Measurements from ENCODE around the gene PRDM7.
A peak's percentile ranks its signal among the peaks of the same experiment; 100 is the strongest.
"Not testable (repeated sequence)": the region's sequence is repeated elsewhere in the genome, so short reads cannot be mapped to it uniquely, and the experiment has no call there.

Gene PRDM7

DNA sequence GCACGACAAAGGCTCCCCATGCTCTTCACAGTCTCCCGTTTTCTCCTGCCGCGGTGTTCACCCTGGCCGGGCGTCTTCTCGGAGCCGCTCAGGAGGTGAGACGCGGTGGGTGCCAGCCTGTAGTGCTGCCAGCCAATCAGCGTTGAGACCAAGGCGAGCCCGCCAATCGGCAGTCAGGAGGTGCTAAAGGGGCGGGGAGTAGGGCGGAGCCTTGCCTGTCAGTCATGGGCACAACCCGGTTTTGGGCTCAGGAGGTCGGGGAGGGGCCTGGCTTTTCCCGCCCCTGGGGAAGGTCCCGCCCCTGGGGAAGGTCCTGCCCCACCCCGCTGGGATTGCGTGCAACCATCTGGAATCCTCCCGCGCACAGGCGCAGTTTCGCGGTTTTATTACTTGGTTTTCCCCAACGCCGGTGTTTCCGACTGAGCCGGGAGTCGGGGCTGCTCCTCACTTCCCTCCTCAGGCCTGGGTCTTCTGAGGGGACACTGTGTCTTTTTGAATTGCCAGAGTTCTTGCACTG is at the start of gene PRDM7:
TSS of gene PRDM7 (minus strand) at position 92 of the 517 bp plus-strand sequence. CDS start 1,421 bp downstream, outside the sequence.
- no peaks in the 10 kb centered on the region for H3K36me3 ChIP-seq (ENCODE audit: control insufficient read depth, insufficient read depth, low read length)
- peak within 1 kb of the TSS; percentile 70 for H3K9ac ChIP-seq (ENCODE audit: low read depth, low read length)
- H3K9me3 ChIP-seq (ENCODE audit: control insufficient read depth, insufficient read depth, low read length), result no peaks in the 10 kb centered on the region
- H3K4me3 ChIP-seq (ENCODE audit: low read depth, low read length), result peak within 1 kb of the TSS; percentile 61
- peaks cover 40% of the 10 kb centered on the region for H3K27me3 ChIP-seq (ENCODE audit: control insufficient read depth, insufficient read depth, low read length)
- peaks cover 8% of the 10 kb centered on the region for H3K4me1 ChIP-seq (ENCODE audit: control insufficient read depth, insufficient read depth, low read length)

DNA sequence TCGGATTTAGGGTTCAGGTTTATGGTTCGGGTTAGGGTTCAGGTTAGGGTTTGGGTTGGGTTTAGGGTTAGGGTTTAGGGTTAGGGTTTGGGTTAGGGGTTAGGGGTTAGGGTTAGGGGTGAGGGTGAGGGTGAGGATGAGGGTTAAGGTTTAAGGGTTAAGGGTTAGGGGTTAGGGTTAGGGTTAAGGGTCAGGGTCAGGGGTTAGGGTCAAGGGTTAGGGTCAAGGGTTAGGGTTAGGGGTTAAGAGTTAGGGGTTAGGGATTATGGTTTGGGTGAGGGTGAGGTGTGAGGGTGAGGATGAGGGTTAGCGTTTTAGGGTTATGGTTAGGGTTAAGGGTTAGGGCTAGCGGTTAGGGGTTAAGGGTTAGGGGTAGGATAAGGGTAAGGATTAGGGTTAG is 44.7 kb upstream of the PRDM7 start:
- H3K36me3 ChIP-seq (ENCODE audit: control insufficient read depth, insufficient read depth, low read length); H3K27me3 ChIP-seq (ENCODE audit: control insufficient read depth, insufficient read depth, low read length); H3K9ac ChIP-seq (ENCODE audit: low read depth, low read length); H3K4me1 ChIP-seq (ENCODE audit: control insufficient read depth, insufficient read depth, low read length); H3K9me3 ChIP-seq (ENCODE audit: control insufficient read depth, insufficient read depth, low read length); H3K4me3 ChIP-seq (ENCODE audit: low read depth, low read length): not testable (repeated sequence)

DNA sequence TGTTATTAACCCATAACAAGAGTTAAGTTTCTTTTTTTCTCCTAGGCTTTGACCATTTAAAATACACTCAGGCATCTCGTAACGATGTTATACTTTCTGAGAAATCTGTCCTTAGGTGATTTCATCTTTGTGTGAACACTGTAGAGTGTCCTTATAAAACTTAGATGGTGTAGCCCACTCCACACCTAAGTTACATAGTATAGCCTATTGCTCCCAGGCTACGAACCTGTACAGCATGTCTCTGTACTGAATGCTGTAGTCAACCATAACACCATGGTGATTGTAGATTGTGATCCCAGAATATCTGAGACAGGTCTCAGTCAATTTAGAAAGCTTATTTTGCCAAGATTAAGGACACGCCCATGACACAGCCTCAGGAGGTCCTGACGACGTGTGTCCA is 30.5 kb upstream of the PRDM7 start:
- not testable (repeated sequence) for H3K27me3 ChIP-seq (ENCODE audit: control insufficient read depth, insufficient read depth, low read length); H3K4me3 ChIP-seq (ENCODE audit: low read depth, low read length); H3K4me1 ChIP-seq (ENCODE audit: control insufficient read depth, insufficient read depth, low read length); H3K9me3 ChIP-seq (ENCODE audit: control insufficient read depth, insufficient read depth, low read length); H3K36me3 ChIP-seq (ENCODE audit: control insufficient read depth, insufficient read depth, low read length); H3K9ac ChIP-seq (ENCODE audit: low read depth, low read length)

DNA sequence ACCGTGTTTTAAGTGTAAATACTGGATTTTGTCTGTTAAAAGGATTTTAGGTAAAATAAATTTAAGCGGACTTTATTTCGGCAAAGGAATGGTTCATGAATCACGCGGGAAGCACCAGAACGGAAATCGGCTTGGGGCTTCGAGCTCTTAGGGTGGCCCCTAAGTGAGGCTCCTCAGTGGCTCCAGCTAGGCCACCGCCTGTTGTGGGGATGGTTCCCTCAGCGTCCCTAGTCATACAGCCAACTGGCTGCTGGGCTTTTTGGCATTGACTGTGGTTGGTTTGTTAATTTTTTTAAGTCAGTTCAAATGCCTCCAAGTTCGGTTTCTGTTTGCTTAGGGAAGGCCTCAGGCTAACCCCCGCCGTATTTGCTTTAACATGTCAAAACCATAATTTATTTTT is 29.9 kb upstream of the PRDM7 start:
- H3K9me3 ChIP-seq (ENCODE audit: control insufficient read depth, insufficient read depth, low read length); H3K4me1 ChIP-seq (ENCODE audit: control insufficient read depth, insufficient read depth, low read length); H3K9ac ChIP-seq (ENCODE audit: low read depth, low read length); H3K4me3 ChIP-seq (ENCODE audit: low read depth, low read length); H3K36me3 ChIP-seq (ENCODE audit: control insufficient read depth, insufficient read depth, low read length); H3K27me3 ChIP-seq (ENCODE audit: control insufficient read depth, insufficient read depth, low read length): not testable (repeated sequence)

DNA sequence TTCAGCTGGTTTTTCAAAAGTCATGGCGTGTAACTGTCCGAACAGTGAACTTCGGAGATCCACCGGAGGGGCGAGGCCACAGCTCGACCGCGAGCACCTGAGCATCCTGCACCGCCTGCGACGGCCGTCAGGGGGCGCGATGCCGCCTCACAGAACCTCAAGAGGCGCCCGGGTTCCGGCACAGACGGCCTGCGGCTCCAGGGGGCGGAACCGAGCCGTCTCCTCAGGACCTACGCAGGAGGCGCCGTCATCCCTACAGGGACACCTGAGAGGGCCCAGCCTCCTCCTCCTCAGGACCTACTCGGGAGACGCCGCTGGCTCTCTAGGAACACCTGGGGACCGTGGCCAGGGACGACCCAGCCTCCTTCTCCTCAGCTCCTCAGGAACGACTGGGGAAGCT is 29.1 kb upstream of the PRDM7 start:
- not testable (repeated sequence) for H3K9ac ChIP-seq (ENCODE audit: low read depth, low read length); H3K36me3 ChIP-seq (ENCODE audit: control insufficient read depth, insufficient read depth, low read length); H3K27me3 ChIP-seq (ENCODE audit: control insufficient read depth, insufficient read depth, low read length); H3K9me3 ChIP-seq (ENCODE audit: control insufficient read depth, insufficient read depth, low read length); H3K4me3 ChIP-seq (ENCODE audit: low read depth, low read length); H3K4me1 ChIP-seq (ENCODE audit: control insufficient read depth, insufficient read depth, low read length)

DNA sequence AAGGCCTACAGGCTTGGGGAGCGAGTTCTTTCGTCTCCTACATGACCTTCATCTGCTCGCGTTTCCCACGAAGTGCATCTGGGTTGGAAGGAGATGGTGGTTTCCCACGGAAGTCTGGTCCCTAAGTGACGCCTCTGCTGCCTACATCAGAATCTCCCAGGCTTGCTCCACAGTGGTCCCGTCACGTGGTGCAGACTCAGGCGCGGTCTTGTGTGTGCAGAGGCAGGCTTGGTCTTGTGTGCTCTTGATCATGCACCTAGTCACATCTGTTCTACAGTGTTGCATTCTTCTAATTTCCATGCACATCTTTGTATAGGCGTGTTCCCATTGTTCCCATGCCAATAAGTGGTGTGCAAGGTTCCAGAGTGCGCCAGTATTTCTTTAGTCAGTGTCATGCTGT is 27.6 kb upstream of the PRDM7 start:
- H3K27me3 ChIP-seq (ENCODE audit: control insufficient read depth, insufficient read depth, low read length); H3K4me3 ChIP-seq (ENCODE audit: low read depth, low read length); H3K4me1 ChIP-seq (ENCODE audit: control insufficient read depth, insufficient read depth, low read length): not testable (repeated sequence)

DNA sequence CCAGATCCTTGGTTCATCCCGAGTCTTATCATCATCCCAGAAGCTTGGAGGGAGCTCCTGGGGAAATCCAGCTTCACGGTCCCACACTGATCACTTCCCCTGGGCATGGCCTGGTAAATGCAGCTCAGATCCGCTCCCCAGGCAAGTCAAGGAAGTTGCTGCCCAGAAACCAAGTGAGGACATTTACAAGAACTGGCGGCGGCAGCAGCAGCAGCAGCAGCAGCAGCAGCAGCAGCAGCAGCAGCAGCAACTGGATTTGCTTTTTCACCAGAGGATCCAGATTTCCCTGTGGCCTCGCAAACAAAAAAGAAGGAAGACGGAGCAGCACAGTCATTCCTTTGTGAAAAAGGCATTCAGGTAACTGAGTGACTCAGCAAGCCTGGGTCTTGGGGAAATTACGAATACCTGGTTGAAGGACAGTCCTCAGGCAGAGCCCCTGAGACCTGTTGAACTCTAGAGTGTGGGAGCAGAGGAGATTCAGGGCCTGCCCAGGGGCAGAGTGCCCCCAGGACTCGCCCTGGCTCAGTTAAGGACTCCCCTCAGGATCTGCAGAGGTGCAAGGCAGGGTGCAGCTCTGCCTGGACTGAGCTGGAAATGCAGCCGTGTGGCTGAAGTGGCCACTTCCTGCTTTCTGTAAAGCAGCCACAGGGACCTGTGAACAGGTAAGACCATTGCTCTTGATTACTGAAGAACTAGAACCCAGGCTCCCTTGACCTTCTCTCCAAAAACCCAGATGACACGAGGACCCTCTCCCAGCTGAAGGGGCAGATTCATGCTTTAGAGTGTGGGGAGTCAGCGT is 25.2 kb upstream of the PRDM7 start:
- not testable (repeated sequence) for H3K4me3 ChIP-seq (ENCODE audit: low read depth, low read length); H3K9me3 ChIP-seq (ENCODE audit: control insufficient read depth, insufficient read depth, low read length); H3K36me3 ChIP-seq (ENCODE audit: control insufficient read depth, insufficient read depth, low read length); H3K9ac ChIP-seq (ENCODE audit: low read depth, low read length); H3K4me1 ChIP-seq (ENCODE audit: control insufficient read depth, insufficient read depth, low read length); H3K27me3 ChIP-seq (ENCODE audit: control insufficient read depth, insufficient read depth, low read length)

More for the DNA sequence above, 27.6 kb upstream of the PRDM7 start:
- H3K36me3 ChIP-seq (ENCODE audit: control insufficient read depth, insufficient read depth, low read length); H3K9ac ChIP-seq (ENCODE audit: low read depth, low read length); H3K9me3 ChIP-seq (ENCODE audit: control insufficient read depth, insufficient read depth, low read length): not testable (repeated sequence)

DNA sequence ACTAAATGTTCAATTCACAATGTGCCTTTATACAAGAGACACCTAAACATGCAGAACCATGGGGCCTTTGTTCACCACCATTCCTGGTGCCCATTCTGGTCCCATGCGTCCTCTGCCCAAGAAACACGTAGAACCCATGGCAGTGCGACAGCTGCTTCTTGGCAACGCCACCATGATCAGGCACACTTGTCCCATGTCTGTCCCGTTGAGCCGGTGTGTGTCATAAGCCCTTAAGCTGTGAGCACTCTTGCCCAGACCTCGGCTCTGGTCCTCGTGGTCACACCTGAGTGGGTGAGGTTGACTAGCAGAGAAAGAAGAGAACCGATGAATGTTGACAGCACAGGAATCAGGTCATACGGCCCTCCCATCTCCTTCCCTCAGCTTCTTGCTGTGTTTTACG is 24.2 kb upstream of the PRDM7 start:
- not testable (repeated sequence) for H3K4me1 ChIP-seq (ENCODE audit: control insufficient read depth, insufficient read depth, low read length); H3K9ac ChIP-seq (ENCODE audit: low read depth, low read length); H3K36me3 ChIP-seq (ENCODE audit: control insufficient read depth, insufficient read depth, low read length); H3K4me3 ChIP-seq (ENCODE audit: low read depth, low read length); H3K9me3 ChIP-seq (ENCODE audit: control insufficient read depth, insufficient read depth, low read length); H3K27me3 ChIP-seq (ENCODE audit: control insufficient read depth, insufficient read depth, low read length)

DNA sequence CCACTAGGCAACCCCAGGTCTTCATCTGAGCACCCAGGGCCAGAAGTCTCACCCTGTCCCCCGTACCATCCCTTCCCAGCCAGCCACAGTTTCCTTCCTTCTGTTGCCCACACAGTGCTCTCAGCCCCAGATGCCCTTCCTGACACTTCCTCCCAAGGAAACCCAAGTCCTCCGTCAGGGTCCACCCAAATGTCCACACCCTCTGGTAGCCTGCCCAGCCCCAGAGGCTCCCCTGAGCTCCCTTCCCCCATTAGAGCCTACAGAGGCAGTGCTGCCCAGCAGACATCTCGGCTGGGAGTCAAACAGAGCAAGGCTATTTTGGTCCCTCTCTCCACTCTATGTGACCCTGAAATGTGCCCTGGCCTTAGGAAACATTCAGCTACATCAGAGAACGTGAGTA is 23.7 kb upstream of the PRDM7 start:
- H3K4me3 ChIP-seq (ENCODE audit: low read depth, low read length); H3K27me3 ChIP-seq (ENCODE audit: control insufficient read depth, insufficient read depth, low read length); H3K36me3 ChIP-seq (ENCODE audit: control insufficient read depth, insufficient read depth, low read length); H3K4me1 ChIP-seq (ENCODE audit: control insufficient read depth, insufficient read depth, low read length); H3K9ac ChIP-seq (ENCODE audit: low read depth, low read length); H3K9me3 ChIP-seq (ENCODE audit: control insufficient read depth, insufficient read depth, low read length): not testable (repeated sequence)

DNA sequence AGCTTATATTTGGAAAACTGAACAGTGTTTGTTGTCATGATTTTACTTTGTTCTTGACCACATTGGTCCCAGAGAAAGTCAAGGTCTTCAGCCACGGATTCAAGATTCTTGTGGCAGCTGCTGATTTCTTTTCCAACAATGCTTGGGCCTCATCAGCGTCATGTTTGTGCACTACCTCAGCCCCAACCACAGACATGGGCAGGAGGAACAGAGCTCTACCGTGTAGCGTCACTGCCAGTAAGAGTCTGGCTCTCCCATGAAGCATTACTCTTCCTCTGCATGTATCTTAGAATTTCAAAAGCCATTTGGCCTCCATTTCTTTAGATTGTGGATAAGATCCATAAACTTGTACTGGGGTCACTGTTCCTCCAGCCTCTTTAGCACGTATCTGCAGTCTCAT is 23.1 kb upstream of the PRDM7 start:
- H3K9me3 ChIP-seq (ENCODE audit: control insufficient read depth, insufficient read depth, low read length); H3K27me3 ChIP-seq (ENCODE audit: control insufficient read depth, insufficient read depth, low read length); H3K4me3 ChIP-seq (ENCODE audit: low read depth, low read length); H3K9ac ChIP-seq (ENCODE audit: low read depth, low read length); H3K4me1 ChIP-seq (ENCODE audit: control insufficient read depth, insufficient read depth, low read length); H3K36me3 ChIP-seq (ENCODE audit: control insufficient read depth, insufficient read depth, low read length): not testable (repeated sequence)

DNA sequence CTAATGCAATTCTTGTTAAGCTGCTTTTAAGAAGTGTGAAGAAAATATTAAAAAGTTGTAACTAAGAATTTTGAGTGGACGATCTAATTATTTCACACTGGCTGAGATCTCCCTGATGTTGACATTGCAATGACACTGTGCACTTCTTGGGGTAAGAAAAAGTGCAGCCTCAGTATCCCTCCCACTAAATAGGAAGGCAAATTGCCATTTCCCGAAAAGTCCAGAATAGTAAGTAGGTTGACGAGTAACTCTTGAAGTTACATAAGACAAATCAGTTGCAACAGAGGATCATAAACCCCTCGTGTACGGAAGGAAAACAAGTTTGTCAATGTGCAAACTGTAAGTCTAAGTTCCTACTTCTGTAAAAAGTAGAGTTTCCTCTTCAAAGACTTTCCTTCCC is 21.8 kb upstream of the PRDM7 start:
- not testable (repeated sequence) for H3K4me3 ChIP-seq (ENCODE audit: low read depth, low read length); H3K9ac ChIP-seq (ENCODE audit: low read depth, low read length); H3K9me3 ChIP-seq (ENCODE audit: control insufficient read depth, insufficient read depth, low read length); H3K36me3 ChIP-seq (ENCODE audit: control insufficient read depth, insufficient read depth, low read length); H3K4me1 ChIP-seq (ENCODE audit: control insufficient read depth, insufficient read depth, low read length); H3K27me3 ChIP-seq (ENCODE audit: control insufficient read depth, insufficient read depth, low read length)

DNA sequence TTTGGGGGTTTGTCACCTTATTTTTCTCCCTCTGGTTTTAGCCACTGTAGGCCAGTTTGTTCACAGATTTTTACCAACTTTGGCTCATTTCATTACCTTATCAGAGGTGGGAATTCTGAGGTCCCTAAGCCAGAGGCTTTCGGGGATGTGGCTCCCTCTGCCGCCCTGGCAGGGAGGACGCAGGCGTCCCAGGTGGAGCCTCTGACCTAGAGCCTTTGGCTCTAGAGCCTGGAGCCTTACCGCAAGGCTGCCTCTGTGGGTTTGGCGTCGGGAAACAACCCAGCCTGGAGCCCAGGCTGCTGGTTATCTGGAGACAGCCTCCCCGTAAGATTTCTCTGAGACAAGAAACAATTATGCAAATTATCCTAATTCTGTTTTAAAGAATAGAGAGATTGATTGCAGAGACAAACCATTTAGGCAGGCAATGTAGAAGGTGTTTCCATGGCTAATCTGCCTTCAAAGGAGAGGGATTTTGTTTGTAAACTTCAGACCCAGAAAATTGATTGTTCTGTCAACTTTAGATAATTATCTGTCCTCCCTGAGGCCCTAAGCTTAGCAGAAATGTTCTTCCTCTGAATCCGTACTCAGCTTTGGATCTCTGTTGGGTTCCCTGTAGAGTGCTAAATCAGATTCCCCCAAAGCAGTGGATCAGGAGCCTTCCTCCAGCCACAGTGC is 20.0 kb upstream of the PRDM7 start:
- H3K4me3 ChIP-seq (ENCODE audit: low read depth, low read length); H3K4me1 ChIP-seq (ENCODE audit: control insufficient read depth, insufficient read depth, low read length); H3K36me3 ChIP-seq (ENCODE audit: control insufficient read depth, insufficient read depth, low read length); H3K9me3 ChIP-seq (ENCODE audit: control insufficient read depth, insufficient read depth, low read length); H3K9ac ChIP-seq (ENCODE audit: low read depth, low read length); H3K27me3 ChIP-seq (ENCODE audit: control insufficient read depth, insufficient read depth, low read length): not testable (repeated sequence)

Measured in iPS-15b (cell line).